Cerebellar nuclear complex (tissue), 1 donor: ENCODE data around the gene TMEM175.

Experiments used
- DNase-seq, 2 experiments: peaks; one replicate each; lab custom pipeline; 2025; lab: John Stamatoyannopoulos, UW

Gene TMEM175

DNA sequence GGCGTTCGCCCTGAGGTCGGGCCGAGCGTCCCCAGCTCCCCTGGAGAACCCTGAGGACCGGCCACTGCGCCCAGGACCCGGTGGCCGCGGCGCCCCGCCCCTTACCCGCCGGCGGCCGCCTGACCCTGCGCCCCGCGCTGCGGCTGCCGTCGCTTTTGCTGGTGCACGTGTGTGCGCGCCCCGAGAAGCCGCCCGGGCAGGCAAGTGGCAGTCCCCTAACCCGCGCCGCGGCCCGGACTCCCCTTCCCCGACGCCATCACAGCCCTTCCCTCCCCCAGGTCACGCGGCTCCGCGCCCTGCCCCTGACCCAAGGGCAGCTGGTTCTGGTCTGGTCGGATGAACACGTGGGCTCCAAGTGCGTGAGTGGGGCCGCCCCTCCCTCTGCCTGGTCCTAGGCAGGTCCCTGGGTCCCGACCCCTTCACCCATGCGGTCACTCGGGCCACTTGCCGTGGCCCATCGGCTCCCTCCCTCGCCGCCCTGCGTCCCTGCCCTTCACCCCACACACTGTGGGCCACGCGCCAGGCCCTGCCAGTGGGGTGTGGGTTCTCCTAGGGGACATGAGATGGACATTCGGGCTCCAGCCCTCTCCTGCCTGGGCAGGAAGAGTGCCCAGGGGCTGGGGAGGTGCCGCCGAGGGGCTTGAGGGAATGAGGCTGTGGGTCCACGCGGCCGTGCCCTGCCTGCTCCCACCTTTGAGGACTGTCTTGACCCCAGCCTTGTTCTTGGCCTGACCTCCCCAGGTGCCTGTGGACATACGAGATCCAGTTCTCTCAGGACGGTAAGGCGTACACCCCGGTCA lies 71.2 kb downstream of the TMEM175 start:
- DNase-seq: no peak

GRCh38 chr4:1004071-1004418 lies 71.8 kb downstream of the TMEM175 start:
- DNase-seq: no peak

DNA sequence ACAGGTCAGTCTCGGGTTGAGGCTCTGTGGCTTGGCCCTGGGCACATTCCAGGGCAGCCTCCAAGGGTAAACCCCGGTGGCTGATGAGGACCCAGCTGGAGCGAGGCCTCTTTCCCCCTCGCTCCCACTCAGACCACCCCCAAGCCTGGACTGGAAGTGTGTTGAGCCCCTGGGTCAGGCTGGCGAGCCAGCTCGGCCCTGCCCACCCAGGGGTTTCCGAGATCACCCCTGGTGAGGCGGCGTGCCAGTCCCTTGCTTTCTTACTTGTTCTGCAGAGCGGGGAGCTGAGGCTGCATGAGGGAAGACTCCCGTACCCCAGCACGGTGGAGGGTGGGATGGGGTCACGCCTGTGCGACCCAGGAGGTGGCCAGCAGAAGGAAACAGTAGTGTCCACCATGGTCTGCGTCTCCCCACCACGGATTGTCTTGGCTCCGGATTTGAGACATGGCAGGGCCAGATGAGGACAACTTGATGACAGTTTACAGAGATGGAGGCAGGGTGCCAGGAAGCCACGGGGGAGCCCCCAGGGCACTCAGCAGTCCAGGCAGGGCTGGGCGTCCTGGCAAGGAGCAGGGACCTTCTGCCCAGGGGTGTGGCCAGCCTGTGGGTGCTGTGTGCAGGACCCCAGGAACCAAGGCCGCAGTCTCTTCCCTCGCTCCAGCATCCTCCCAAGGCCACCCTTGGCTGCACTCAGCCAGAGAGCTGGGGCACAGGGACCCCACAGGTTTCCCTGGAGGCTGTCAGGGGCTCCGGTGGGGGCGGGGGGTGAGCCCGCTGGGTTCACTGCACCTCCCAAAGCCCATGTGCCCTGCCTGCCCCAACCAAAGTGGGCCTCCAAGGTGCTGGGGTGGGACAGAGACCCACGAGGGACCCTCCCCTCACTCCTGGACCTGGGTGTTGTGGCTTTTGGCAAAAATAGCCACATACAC lies 72.6 kb downstream of the TMEM175 start:
- no peak for DNase-seq

DNA sequence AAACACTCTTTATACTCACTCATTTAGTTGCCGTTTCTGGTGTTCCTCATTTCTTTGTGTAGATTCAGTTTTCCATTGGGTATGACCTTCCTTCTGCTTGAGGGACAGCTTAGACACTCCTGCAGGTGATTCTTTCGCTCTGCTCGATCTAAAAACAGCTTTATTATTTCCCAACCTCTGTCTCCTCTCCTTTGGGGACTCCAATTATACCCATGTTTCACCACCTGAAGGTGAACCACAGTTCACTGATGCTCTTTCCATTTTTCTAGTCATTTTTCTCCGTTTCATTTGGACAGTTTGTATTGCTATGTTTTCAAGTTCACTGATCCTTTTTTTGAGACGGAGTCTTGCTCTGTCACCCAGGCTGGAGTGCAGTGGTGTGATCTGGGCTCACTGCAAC lies 74.6 kb downstream of the TMEM175 start:
- DNase-seq: no peak
